Keratinocyte (primary cell): Measurements from ENCODE around the gene TBCE.

ENCODE experiments used
- EZH2 ChIP-seq: IDR thresholded peaks from one replicate; pipeline ENCODE4 v1.6.1; 2012; ENCODE audit warnings: inconsistent platforms, mild to moderate bottlenecking, low read length, moderate library complexity
- TF ChIP-seq, protein P1 (sequence below), 3 experiments: IDR thresholded peaks in 1 of 3; conservative IDR thresholded peaks in 1 of 3; optimal IDR thresholded peaks in 1 of 3; 2 replicates in 2 of 3; 3 replicates in 1 of 3; pipeline versions ENCODE3 to v1.5.1; 2011; ENCODE audit warnings: low read length in 3 of 3, mild to moderate bottlenecking in 3 of 3, moderate library complexity in 2 of 3, control low read depth in 1 of 3, inconsistent platforms in 1 of 3; ENCODE audit not compliant: insufficient read depth in 2 of 3; ENCODE audit errors: extremely low read depth in 1 of 3

DNA sequence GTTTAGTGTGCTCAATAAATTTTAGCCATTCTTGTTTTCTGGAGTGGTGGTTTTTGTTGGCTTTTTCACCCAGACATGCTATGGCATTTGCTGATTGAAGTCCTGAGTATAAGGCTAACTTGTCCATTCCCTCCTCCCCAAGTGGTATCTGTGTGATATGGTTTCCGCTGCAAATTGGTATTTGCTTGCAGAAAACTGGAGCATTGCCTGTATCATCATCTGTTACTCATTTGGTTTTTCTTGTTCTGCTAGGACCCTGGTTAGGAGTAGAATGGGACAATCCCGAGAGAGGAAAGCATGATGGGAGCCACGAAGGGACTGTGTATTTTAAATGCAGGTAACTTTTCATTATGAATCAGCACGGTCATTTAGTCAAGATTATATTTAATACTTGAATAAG, 34.0 kb downstream of the TBCE start:
- TF ChIP-seq EZH2: no peak
- TF ChIP-seq, protein P1, sequence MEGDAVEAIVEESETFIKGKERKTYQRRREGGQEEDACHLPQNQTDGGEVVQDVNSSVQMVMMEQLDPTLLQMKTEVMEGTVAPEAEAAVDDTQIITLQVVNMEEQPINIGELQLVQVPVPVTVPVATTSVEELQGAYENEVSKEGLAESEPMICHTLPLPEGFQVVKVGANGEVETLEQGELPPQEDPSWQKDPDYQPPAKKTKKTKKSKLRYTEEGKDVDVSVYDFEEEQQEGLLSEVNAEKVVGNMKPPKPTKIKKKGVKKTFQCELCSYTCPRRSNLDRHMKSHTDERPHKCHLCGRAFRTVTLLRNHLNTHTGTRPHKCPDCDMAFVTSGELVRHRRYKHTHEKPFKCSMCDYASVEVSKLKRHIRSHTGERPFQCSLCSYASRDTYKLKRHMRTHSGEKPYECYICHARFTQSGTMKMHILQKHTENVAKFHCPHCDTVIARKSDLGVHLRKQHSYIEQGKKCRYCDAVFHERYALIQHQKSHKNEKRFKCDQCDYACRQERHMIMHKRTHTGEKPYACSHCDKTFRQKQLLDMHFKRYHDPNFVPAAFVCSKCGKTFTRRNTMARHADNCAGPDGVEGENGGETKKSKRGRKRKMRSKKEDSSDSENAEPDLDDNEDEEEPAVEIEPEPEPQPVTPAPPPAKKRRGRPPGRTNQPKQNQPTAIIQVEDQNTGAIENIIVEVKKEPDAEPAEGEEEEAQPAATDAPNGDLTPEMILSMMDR (optimal IDR thresholded peaks at IDR 0.05 in 1 of 3, IDR thresholded peaks at IDR 0.05 in 1 of 3, conservative IDR thresholded peaks at IDR 0.05 in 1 of 3; ENCODE audit: extremely low read depth in 1 of 3, insufficient read depth in 2 of 3, low read length in 3 of 3): no peak
